HCT116 (cell line): ENCODE measurements around the gene GJD3. TPM values are rescaled to one million over a fixed set of nuclear protein-coding genes. Genes with fewer than 3 reads are reported as not detected.

Experiments used
- ATAC-seq: fragments of 200-7000 bp; cut with Tn5 transposase; 2 replicates; pipeline ENCODE4 v1.9.1; 2020; ENCODE audit warnings: mild to moderate bottlenecking, moderate library complexity
- BruUV-seq: library from RNA; stranded (reverse); fragments of 400-500 nt; replicated peaks from 2 replicates; lab custom pipeline; 2021; lab: Mats Ljungman, UMichigan
- CTCF ChIA-PET: fragments of 300-600 bp; sonication (Branson Sonifier 250); formaldehyde crosslinking; loops from one replicate; lab custom pipeline; 2021; ENCODE audit warnings: antibody characterized with exemption; lab: Charles Lee
- POLR2A ChIA-PET: fragments of 300-600, 350-600 bp; sonication (Branson Sonifier 250); formaldehyde crosslinking; loops from one replicate; lab custom pipeline; 2021; ENCODE audit warnings: antibody characterized with exemption; lab: Charles Lee
- RAD21 ChIA-PET, 2 experiments: fragments of 300-600 bp; sonication (Branson Sonifier 250); formaldehyde crosslinking; loops; one replicate each; lab custom pipeline; 2023; ENCODE audit warnings: low total read pairs in 2 of 2; ENCODE audit not compliant: uncharacterized antibody in 2 of 2, unreplicated experiment in 2 of 2, low non-redundant PET in 1 of 2; lab: Charles Lee
- DNase-seq: peaks from one replicate; pipeline ENCODE4 v3.0.0-alpha.2; 2010; ENCODE audit warnings: low read depth, low spot score
- H2AFZ ChIP-seq: fragments of 200-600 bp; shearing (Covaris generic), sonication (generic); 2 replicates; pipeline ENCODE4 v1.6.1; 2017; ENCODE audit warnings: low read depth, mixed run types, mixed read lengths, antibody characterized with exemption, low read length; ENCODE audit not compliant: poor library complexity, severe bottlenecking
- H3K27ac ChIP-seq: 2 replicates; pipeline ENCODE4 v1.5.1; 2012; ENCODE audit warnings: low read depth, low read length
- H3K27me3 ChIP-seq: fragments of 200-600 bp; sonication (generic); 2 replicates; pipeline ENCODE4 v1.6.1; 2016; ENCODE audit warnings: mixed run types, low read length, mixed read lengths; ENCODE audit not compliant: insufficient read depth
- H3K36me3 ChIP-seq, 2 experiments: fragments of 200-500 bp in 1 of 2; fragments of 200-600 bp in 1 of 2; sonication (Bioruptor generic) in 1 of 2; sonication (generic) in 1 of 2; 2 replicates each; pipeline versions ENCODE4 v1.5.1 to v1.6.1; 2014 to 2016; ENCODE audit warnings: low read length in 2 of 2, inconsistent platforms in 1 of 2, mixed read lengths in 1 of 2, mixed run types in 1 of 2; ENCODE audit not compliant: insufficient read depth in 2 of 2, control insufficient read depth in 1 of 2
- H3K4me1 ChIP-seq, 2 experiments: fragments of 200-600 bp in 1 of 2; sonication (generic) in 1 of 2; 2 replicates each; pipeline versions ENCODE4 v1.5.1 to v1.6.1; 2012 to 2017; ENCODE audit warnings: low read length in 2 of 2, inconsistent platforms in 1 of 2, mild to moderate bottlenecking in 1 of 2, mixed read lengths in 1 of 2, mixed run types in 1 of 2, moderate library complexity in 1 of 2; ENCODE audit not compliant: insufficient read depth in 2 of 2, control insufficient read depth in 1 of 2
- H3K4me2 ChIP-seq: fragments of 200-600 bp; sonication (generic); 2 replicates; pipeline ENCODE4 v1.6.1; 2017; ENCODE audit warnings: mixed run types, low read length, mixed read lengths
- H3K4me3 ChIP-seq, 2 experiments: fragments of 200-600 bp in 1 of 2; sonication (generic) in 1 of 2; replicated peaks in 1 of 2; 2 replicates each; pipeline ENCODE4 v1.5.1; 2011 to 2016; ENCODE audit warnings: low read length in 2 of 2, control low read depth in 1 of 2, low read depth in 1 of 2, mild to moderate bottlenecking in 1 of 2, mixed read lengths in 1 of 2, mixed run types in 1 of 2
- H3K79me2 ChIP-seq: fragments of 200-600 bp; sonication (generic); 2 replicates; pipeline ENCODE4 v1.6.1; 2017; ENCODE audit warnings: mild to moderate bottlenecking, mixed run types, low read length, moderate library complexity, mixed read lengths; ENCODE audit not compliant: insufficient read depth
- H3K9ac ChIP-seq: fragments of 200-600 bp; sonication (generic); 2 replicates; pipeline ENCODE4 v1.6.1; 2016; ENCODE audit warnings: low read length, mixed read lengths
- H3K9me2 ChIP-seq: fragments of 200-600 bp; sonication (generic), shearing (Covaris generic); 2 replicates; pipeline ENCODE4 v1.6.1; 2017; ENCODE audit warnings: mixed run types, mild to moderate bottlenecking, moderate library complexity; ENCODE audit not compliant: insufficient read depth
- H3K9me3 ChIP-seq, 2 experiments: fragments of 200-500 bp in 1 of 2; fragments of 200-600 bp in 1 of 2; sonication (Bioruptor generic) in 1 of 2; sonication (generic) in 1 of 2; 2 replicates each; pipeline ENCODE4 v1.6.1; 2014 to 2017; ENCODE audit warnings: low read length in 2 of 2, mixed read lengths in 2 of 2, inconsistent platforms in 1 of 2, low read depth in 1 of 2, mild to moderate bottlenecking in 1 of 2, mixed run types in 1 of 2, moderate library complexity in 1 of 2; ENCODE audit not compliant: control insufficient read depth in 1 of 2, insufficient read depth in 1 of 2
- H4K20me1 ChIP-seq: fragments of 200-600 bp; sonication (generic), shearing (Covaris generic); 2 replicates; pipeline ENCODE4 v1.6.1; 2017; ENCODE audit warnings: mixed run types, mild to moderate bottlenecking, moderate library complexity; ENCODE audit not compliant: insufficient read depth
- CEBPB ChIP-seq: IDR thresholded peaks from 2 replicates; pipeline ENCODE4 v1.6.1; 2012; ENCODE audit warnings: low read depth
- EGR1 ChIP-seq: IDR thresholded peaks from 2 replicates; pipeline ENCODE4 v1.6.1; 2012; ENCODE audit warnings: low read depth
- EZH2 ChIP-seq: fragments of 200-600 bp; sonication (generic); IDR thresholded peaks from 2 replicates; pipeline ENCODE4 v1.6.1; 2017; ENCODE audit warnings: antibody characterized with exemption, mixed run types
- EZH2phosphoT487 ChIP-seq: fragments of 200-600 bp; IDR thresholded peaks from 2 replicates; pipeline ENCODE4 v1.6.1; 2018; ENCODE audit warnings: antibody characterized with exemption, borderline replicate concordance
- JUND ChIP-seq: IDR thresholded peaks from 2 replicates; pipeline ENCODE4 v1.6.1; 2012
- POLR2AphosphoS5 ChIP-seq: IDR thresholded peaks from 2 replicates; pipeline ENCODE4 v1.6.1; 2011; ENCODE audit warnings: mild to moderate bottlenecking, low read depth, low read length, moderate library complexity
- RAD21 ChIP-seq: IDR thresholded peaks from 2 replicates; pipeline ENCODE4 v1.6.1; 2012; ENCODE audit warnings: low read depth, mild to moderate bottlenecking
- TCF7L2 ChIP-seq: IDR thresholded peaks from 2 replicates; pipeline ENCODE4 v1.7.0; 2011; ENCODE audit warnings: borderline replicate concordance, inconsistent platforms; ENCODE audit not compliant: insufficient read depth, insufficient read length; ENCODE audit errors: extremely low read depth
- intact Hi-C: fragments of 100-400 bp; cut with micrococcal nuclease; formaldehyde crosslinking; loops from 2 replicates; pipeline ENCODE4 v1.10.0; 2022
- total RNA-seq: library from RNA; stranded (reverse); gene quantifications from one replicate; pipeline ENCODE4 v1.2.1, GENCODE V29; 2021; ENCODE audit not compliant: unreplicated experiment
- TF ChIP-seq, protein P1 (sequence below): IDR thresholded peaks from 2 replicates; pipeline ENCODE4 v1.6.1; 2012
- TF ChIP-seq, protein P2 (sequence below): IDR thresholded peaks from 2 replicates; pipeline ENCODE4 v1.6.1; 2011; ENCODE audit warnings: mild to moderate bottlenecking, low read length, moderate library complexity; ENCODE audit not compliant: insufficient replicate concordance; ENCODE audit errors: extremely low read depth

GJD3 gene
- total RNA-seq, 1 experiment from 2014 or later = not detected

DNA sequence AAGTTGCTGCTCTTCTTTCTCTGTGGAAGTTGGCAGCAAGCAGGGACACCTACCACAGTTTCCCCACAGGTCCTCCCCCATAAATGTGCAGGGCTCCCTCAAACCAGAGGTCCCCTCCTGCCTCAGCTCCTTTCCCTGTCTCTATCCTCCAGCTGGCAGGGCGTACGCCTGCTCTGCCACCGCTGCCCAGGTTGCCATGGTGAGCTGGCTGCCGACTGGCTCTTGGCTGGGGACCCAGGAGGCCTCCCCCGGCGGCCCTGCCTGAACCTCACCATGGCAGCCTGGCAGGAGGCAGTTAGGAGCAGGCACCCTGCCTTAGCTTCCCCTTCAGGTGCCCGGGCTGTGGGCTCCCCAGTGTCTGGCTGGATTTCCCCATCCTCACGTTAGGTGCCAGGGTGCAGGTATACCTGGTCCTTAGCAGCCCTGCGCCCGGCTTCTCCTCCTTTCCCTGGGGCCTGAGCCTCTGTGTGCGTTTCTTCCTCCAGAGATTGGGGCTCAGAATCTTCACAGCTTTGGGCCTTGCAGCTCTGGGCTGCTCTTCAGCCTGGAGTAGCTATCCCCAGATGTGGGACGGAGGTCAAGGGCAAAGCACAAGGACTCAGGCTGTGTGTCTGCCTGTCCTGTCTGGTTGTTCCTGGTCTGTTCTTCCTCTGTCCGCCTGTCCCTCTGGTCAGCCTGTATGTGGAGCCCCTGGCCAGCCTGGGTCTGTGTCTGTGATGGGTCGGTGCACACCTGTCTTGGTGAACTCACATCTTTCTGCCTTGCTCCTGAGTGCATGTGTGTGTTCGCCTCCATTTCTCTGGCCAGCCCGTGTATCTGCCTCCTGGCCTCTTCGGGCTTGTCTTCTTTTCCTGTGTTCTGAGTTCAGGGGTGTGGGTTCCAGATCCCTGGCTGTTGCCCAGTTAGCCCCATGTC, 15.7 kb downstream of the GJD3 start:
- CTCF ChIA-PET = no interaction called here
- no peak overlapping the region; the same call in 1 of the 2 replicates for H3K27ac ChIP-seq
- H3K36me3 ChIP-seq = peaks cover 0 to 15% of the 10 kb centered on the region in 2 experiments; a peak in 3 of 4 replicates
- H3K4me1 ChIP-seq = peaks cover 16 to 25% of the 10 kb centered on the region in 2 experiments
- peaks cover 40% of the 10 kb centered on the region; the same call in 1 of the 2 replicates for H3K79me2 ChIP-seq
- H3K4me3 ChIP-seq = no peak overlapping the region
- no peak overlapping the region for H3K9ac ChIP-seq
- DNase-seq (no peak), ATAC-seq (no peak)
- H3K9me2 ChIP-seq = no peaks in the 10 kb centered on the region
- H3K4me2 ChIP-seq = no peak overlapping the region
- BruUV-seq = no TSS peak
- H4K20me1 ChIP-seq = no peaks in the 10 kb centered on the region
- POLR2A ChIA-PET = no interaction called here
- no peak overlapping the region for H2AFZ ChIP-seq
- H3K27me3 ChIP-seq = no peaks in the 10 kb centered on the region
- intact Hi-C loops = no loop called here
- TF ChIP-seq CEBPB = no peak
- no peak for TF ChIP-seq TCF7L2
- TF ChIP-seq, protein P1, sequence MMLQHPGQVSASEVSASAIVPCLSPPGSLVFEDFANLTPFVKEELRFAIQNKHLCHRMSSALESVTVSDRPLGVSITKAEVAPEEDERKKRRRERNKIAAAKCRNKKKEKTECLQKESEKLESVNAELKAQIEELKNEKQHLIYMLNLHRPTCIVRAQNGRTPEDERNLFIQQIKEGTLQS = no peak
- TF ChIP-seq RAD21 = no peak
- no peak for TF ChIP-seq EZH2phosphoT487
- TF ChIP-seq, protein P2, sequence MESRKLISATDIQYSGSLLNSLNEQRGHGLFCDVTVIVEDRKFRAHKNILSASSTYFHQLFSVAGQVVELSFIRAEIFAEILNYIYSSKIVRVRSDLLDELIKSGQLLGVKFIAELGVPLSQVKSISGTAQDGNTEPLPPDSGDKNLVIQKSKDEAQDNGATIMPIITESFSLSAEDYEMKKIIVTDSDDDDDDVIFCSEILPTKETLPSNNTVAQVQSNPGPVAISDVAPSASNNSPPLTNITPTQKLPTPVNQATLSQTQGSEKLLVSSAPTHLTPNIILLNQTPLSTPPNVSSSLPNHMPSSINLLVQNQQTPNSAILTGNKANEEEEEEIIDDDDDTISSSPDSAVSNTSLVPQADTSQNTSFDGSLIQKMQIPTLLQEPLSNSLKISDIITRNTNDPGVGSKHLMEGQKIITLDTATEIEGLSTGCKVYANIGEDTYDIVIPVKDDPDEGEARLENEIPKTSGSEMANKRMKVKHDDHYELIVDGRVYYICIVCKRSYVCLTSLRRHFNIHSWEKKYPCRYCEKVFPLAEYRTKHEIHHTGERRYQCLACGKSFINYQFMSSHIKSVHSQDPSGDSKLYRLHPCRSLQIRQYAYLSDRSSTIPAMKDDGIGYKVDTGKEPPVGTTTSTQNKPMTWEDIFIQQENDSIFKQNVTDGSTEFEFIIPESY = no peak
- TF ChIP-seq EZH2 = no peak
- no peak for TF ChIP-seq POLR2AphosphoS5
- TF ChIP-seq JUND = no peak
- no peak for TF ChIP-seq EGR1
- no peaks in the 10 kb centered on the region for H3K9me3 ChIP-seq
- RAD21 ChIA-PET = interaction anchor here in 1 of 2 experiments (1.0 kb wide), 1 partner anchor 78 kb away, joined by 3 read pairs; no protein-coding TSS in a partner anchor
